Transverse colon (tissue), 3 donors: ENCODE measurements around the gene NUP210.

ENCODE experiments used
- CTCF ChIP-seq, 5 experiments: fragments of 200-600 bp in 3 of 5; fragments of 450-650 bp in 2 of 5; sonication (generic) in 3 of 5; IDR thresholded peaks; 1 replicate in 2 of 5; 2 replicates in 3 of 5; pipeline ENCODE4 v1.5.1; 2016 to 2017; ENCODE audit warnings: antibody characterized with exemption in 5 of 5, inconsistent platforms in 3 of 5, mild to moderate bottlenecking in 2 of 5, moderate library complexity in 1 of 5
- POLR2A ChIP-seq: fragments of 450-650 bp; IDR thresholded peaks from one replicate; pipeline ENCODE4 v1.6.1; 2016; ENCODE audit warnings: antibody characterized with exemption, mild to moderate bottlenecking, moderate library complexity

GRCh38 chr3:13345284-13345683 lies 74.8 kb downstream of the NUP210 start:
- TF ChIP-seq POLR2A (no peak), CTCF (IDR thresholded peaks at IDR 0.05) (no peak)
